ENCODE results near the gene RAMACL.

DNA sequence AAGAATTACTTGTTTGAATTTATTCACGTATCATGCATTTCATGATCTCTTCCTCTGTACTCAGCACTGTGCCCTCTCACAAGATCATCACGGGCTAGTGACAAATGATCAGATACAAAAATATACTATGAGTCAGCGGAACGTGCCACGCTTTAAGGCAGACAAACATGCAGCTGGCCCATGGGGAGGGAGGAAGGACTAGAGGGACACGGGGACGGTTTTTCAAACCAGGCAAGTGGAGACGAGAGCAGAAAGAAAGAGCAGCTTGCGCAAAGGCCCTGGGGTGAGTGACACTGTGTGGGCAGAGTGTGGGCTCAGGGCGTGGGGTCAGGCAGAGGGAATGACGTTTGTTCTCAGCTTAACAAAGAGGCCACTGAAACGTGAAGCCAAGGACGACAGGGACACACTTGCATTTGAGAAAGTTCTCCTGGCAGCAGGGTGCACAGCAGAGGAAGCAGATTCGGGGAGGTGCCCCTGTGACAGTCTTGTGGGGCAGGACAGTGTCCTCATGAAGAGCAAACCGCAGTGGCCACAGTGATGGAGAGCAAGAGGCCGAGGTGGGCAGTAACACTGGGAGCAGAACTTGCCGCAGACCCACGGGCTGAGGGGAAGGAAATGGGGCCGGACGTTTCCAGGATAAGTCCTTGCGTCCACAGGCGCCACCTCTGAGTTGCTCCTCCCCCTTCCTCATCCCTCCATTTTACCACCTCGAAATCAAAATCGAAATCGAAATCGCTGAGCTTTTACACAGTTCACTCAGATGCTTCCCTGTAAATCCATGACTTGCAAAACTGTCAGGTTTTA lies 47.5 kb upstream of the RAMACL start:
- TF ChIP-seq POLR2A (IDR thresholded peaks at IDR 0.05; ENCODE audit: borderline replicate concordance, extremely low read depth, insufficient read depth, insufficient read length) (no peak), RAD21 (IDR thresholded peaks at IDR 0.05; ENCODE audit: low read depth) (no peak), EZH2 (IDR thresholded peaks at IDR 0.05) (no peak)
- TF ChIP-seq, protein P1, sequence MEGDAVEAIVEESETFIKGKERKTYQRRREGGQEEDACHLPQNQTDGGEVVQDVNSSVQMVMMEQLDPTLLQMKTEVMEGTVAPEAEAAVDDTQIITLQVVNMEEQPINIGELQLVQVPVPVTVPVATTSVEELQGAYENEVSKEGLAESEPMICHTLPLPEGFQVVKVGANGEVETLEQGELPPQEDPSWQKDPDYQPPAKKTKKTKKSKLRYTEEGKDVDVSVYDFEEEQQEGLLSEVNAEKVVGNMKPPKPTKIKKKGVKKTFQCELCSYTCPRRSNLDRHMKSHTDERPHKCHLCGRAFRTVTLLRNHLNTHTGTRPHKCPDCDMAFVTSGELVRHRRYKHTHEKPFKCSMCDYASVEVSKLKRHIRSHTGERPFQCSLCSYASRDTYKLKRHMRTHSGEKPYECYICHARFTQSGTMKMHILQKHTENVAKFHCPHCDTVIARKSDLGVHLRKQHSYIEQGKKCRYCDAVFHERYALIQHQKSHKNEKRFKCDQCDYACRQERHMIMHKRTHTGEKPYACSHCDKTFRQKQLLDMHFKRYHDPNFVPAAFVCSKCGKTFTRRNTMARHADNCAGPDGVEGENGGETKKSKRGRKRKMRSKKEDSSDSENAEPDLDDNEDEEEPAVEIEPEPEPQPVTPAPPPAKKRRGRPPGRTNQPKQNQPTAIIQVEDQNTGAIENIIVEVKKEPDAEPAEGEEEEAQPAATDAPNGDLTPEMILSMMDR (IDR thresholded peaks at IDR 0.05 in 2 of 3, conservative IDR thresholded peaks at IDR 0.05 in 1 of 3; ENCODE audit: borderline replicate concordance in 1 of 3, insufficient read depth in 1 of 3, low read depth in 2 of 3, low read length in 2 of 3) = no peak

Data from HCT116 (cell line).